Cardiac muscle cell (in vitro differentiated cells and primary cell): ENCODE data around the gene PNISR. TPM values are rescaled to one million over a fixed set of nuclear protein-coding genes. Genes with fewer than 3 reads are reported as not detected.

ENCODE experiments used
- DNase-seq, 2 donors: peaks; one replicate each; pipeline versions ENCODE4 v3.0.0 to v3.0.0-alpha.2; 2010 to 2017; ENCODE audit warnings: low read depth in 1 of 2, low spot score in 1 of 2
- H3K27ac ChIP-seq: fragments of 200-600 bp; sonication (generic); 2 replicates; pipeline ENCODE4 v1.5.1; 2016
- H3K27me3 ChIP-seq: fragments of 200-600 bp; sonication (generic); 2 replicates; pipeline ENCODE4 v1.6.0; 2016; ENCODE audit warnings: control low read depth
- H3K36me3 ChIP-seq: fragments of 200-600 bp; sonication (generic); 2 replicates; pipeline ENCODE4 v1.5.1; 2016; ENCODE audit warnings: control low read depth
- H3K4me1 ChIP-seq: fragments of 200-600 bp; sonication (generic); 2 replicates; pipeline ENCODE4 v1.8.1; 2017; ENCODE audit warnings: low read depth, mild to moderate bottlenecking, mixed run types
- H3K4me3 ChIP-seq: fragments of 200-600 bp; sonication (generic); 2 replicates; pipeline ENCODE4 v1.5.1; 2016; ENCODE audit warnings: mild to moderate bottlenecking
- H3K9me3 ChIP-seq: fragments of 200-600 bp; sonication (generic); 2 replicates; pipeline ENCODE4 v1.5.1; 2017; ENCODE audit warnings: low read depth, mild to moderate bottlenecking, control low read depth
- polyA plus RNA-seq: library from polyadenylated mRNA; unstranded; fragments of >200 nt; fragmentation: Nextera tagmentation; extraction: Ambion mirVana; gene quantifications from 2 replicates; pipeline ENCODE4 v1.2.1, GENCODE V29; 2016
- total RNA-seq: library from RNA; depleted of rRNA; stranded (reverse); fragments of >200 nt; gene quantifications from 2 replicates; pipeline ENCODE4 v1.2.3, GENCODE V29; 2016
- TF ChIP-seq, protein P1 (sequence below): IDR thresholded peaks from 2 replicates; pipeline ENCODE4 v1.5.1; 2012; ENCODE audit warnings: low read depth, mild to moderate bottlenecking, low read length

PNISR gene
- total and polyA plus RNA-seq, 2 experiments from 2014 or later, result 175 to 217 TPM

DNA sequence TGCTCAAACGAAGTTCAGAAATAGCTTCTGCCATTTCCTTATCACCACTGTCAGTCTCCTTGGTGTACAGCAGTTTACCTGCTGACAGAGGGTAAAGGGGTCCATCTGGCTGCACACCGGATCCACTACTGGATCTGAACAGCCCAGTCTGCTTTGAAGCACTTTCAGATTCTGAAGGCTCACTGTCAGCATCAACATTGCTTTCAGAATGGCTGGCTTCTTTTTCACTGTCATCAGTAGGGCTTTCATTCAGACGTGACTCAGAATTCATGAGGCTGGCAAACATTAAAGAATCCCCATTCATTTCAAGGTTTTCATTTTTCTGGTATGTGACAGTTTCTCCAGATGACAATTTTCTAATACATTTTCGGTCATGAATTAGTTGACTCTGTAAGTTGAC, 21.0 kb upstream of the PNISR start:
- TF ChIP-seq, protein P1, sequence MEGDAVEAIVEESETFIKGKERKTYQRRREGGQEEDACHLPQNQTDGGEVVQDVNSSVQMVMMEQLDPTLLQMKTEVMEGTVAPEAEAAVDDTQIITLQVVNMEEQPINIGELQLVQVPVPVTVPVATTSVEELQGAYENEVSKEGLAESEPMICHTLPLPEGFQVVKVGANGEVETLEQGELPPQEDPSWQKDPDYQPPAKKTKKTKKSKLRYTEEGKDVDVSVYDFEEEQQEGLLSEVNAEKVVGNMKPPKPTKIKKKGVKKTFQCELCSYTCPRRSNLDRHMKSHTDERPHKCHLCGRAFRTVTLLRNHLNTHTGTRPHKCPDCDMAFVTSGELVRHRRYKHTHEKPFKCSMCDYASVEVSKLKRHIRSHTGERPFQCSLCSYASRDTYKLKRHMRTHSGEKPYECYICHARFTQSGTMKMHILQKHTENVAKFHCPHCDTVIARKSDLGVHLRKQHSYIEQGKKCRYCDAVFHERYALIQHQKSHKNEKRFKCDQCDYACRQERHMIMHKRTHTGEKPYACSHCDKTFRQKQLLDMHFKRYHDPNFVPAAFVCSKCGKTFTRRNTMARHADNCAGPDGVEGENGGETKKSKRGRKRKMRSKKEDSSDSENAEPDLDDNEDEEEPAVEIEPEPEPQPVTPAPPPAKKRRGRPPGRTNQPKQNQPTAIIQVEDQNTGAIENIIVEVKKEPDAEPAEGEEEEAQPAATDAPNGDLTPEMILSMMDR, result no peak
- H3K36me3 ChIP-seq, result peaks cover 8% of the 10 kb centered on the region
- DNase-seq, result no peak

DNA sequence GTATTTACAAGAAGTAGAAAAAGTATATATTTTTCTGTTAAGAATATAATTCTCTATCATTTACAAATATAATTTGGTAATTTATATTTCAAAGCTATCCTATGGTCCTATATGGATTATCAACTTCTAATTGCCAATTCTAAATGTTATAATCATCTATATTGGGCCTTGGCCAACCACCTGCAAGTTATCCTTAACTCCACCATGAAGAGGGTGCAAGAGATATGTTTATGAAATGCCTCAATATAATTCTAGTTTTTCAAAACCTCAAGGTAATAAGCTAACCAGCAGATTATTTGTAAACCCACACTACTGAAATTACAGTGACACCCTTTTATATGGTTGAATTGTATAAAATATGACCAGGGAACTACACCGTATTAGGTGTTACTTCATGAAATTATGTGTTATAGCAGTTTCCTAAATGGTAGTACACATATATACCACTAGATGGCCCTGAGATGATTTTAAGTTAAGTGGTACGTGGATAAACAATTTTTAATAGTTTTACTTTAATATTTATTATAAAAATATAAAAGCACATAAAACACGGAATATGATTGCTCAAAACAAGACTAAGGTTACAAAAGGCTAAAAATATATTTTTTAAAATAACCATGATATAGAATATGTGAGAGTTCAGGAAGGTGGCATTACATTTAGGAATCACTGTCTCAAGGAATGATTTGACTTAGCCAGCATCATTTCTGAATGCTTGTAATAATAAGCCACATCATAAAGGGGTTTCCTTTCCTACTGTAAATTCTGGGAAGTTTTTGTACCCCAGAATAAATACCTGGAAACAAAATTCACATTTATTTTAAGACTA, 9.8 kb upstream of the PNISR start:
- no peak overlapping the region for H3K27ac ChIP-seq

More for the DNA sequence above, 21.0 kb upstream of the PNISR start:
- Histone ChIP-seq H3K27me3 (no peaks in the 10 kb centered on the region), H3K4me3 (no peak overlapping the region), H3K27ac (peak overlapping the region; percentile 25), H3K9me3 (no peaks in the 10 kb centered on the region), H3K4me1 (peaks cover 6% of the 10 kb centered on the region)

DNA sequence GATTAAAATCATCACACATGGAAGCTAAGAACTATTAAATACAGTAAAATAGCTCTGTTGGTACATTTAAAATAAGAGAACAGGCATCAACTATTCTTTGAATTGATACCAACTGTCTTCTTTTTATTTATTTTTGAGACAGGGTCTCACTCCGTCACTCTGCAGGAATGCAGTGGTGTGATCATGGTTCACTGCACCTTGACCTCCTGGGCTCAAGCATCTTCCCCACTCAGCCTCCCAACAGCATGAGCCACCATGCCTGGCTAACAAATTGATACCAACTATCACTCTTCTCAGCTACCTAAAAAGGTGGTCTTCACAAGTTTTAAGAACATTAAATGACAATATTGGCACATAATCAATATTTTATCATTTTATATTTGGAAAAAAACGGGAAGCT, 7.8 kb upstream of the PNISR start:
- H3K27me3 ChIP-seq, result no peaks in the 10 kb centered on the region
- no peak for DNase-seq
- H3K4me3 ChIP-seq, result no peak overlapping the region
- H3K27ac ChIP-seq, result no peak overlapping the region
- H3K9me3 ChIP-seq, result no peaks in the 10 kb centered on the region
- peaks cover 4% of the 10 kb centered on the region for H3K36me3 ChIP-seq
- TF ChIP-seq, protein P1, result no peak
- no peaks in the 10 kb centered on the region for H3K4me1 ChIP-seq

More for the DNA sequence above, 9.8 kb upstream of the PNISR start:
- peak; percentile 20 to 51 for DNase-seq
- no peaks in the 10 kb centered on the region for H3K27me3 ChIP-seq
- no peaks in the 10 kb centered on the region for H3K9me3 ChIP-seq
- peaks cover 7% of the 10 kb centered on the region for H3K36me3 ChIP-seq
- TF ChIP-seq, protein P1, result peak; percentile 60
- no peak overlapping the region for H3K4me3 ChIP-seq
- no peaks in the 10 kb centered on the region for H3K4me1 ChIP-seq

DNA sequence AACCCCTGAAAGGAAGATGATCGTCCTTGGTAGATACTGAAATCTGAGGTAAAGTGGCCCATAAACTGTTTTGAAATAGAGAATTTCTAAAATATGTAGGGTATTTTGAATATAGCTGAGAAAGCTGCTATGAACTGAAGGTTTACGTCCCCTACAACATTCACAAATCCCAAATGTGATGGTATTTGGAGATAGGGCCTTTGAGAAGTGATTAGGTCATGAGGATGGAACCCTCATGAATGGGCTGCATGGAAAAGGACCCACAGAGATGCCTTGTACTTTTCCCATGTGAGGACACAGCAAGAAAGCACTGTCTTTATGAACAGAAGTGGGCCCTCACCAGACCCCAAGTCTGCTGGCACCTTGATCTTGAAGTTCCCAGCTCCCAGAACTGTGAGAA, 6.8 kb upstream of the PNISR start:
- Histone ChIP-seq H3K4me3 (no peak overlapping the region), H3K27me3 (no peaks in the 10 kb centered on the region), H3K9me3 (no peaks in the 10 kb centered on the region), H3K4me1 (no peaks in the 10 kb centered on the region), H3K36me3 (peaks cover 4% of the 10 kb centered on the region), H3K27ac (no peak overlapping the region)
- TF ChIP-seq, protein P1, result no peak
- no peak for DNase-seq

DNA sequence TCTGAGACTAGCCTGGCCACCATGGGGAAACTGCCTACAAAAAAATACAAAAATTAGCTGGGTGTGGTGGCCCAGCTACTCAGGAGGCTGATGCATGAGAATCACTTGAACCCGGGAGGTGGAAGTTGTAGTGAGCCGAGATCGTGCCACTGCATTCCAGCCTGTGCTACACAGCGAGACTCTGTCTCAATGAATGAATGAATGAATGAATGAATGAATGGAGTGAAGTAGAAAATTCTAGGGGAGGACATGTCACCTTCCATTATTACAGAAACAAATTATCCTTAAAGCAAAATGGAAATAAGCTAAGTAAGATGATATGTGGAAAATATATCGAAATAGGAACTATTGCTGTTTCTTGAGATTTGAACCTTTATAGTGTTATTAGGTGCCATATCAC, 2.9 kb upstream of the PNISR start:
- Histone ChIP-seq H3K27me3 (no peaks in the 10 kb centered on the region), H3K4me1 (peaks cover 12% of the 10 kb centered on the region), H3K36me3 (peaks cover under 1% of the 10 kb centered on the region), H3K27ac (no peak overlapping the region), H3K9me3 (no peaks in the 10 kb centered on the region), H3K4me3 (no peak overlapping the region)
- TF ChIP-seq, protein P1, result no peak
- no peak for DNase-seq
